Thymus (tissue), 11 donors: ENCODE results near the gene POT1. TPM values are rescaled to one million over a fixed set of nuclear protein-coding genes. Genes with fewer than 3 reads are reported as not detected.
A peak's percentile ranks its signal among the peaks of the same experiment; 100 is the strongest.

Experiments used
- DNase-seq, 9 donors: peaks; one replicate each; pipeline ENCODE4 v3.0.0-alpha.2; 2013; ENCODE audit warnings: low spot score in 9 of 9, low read depth in 6 of 9, missing footprints in 1 of 9
- H3K27ac ChIP-seq, 2 donors: one replicate each; pipeline ENCODE4 v1.5.1; 2013; ENCODE audit warnings: control low read depth in 1 of 2, low read depth in 1 of 2, low read length in 1 of 2, mild to moderate bottlenecking in 1 of 2, moderate library complexity in 1 of 2
- H3K27me3 ChIP-seq, 2 donors: one replicate each; pipeline ENCODE4 v1.5.1; 2013; ENCODE audit warnings: low read length in 1 of 2; ENCODE audit not compliant: control insufficient read depth in 2 of 2, insufficient read depth in 1 of 2
- H3K36me3 ChIP-seq, 2 donors: one replicate each; pipeline ENCODE4 v1.5.1; 2013; ENCODE audit warnings: low read length in 1 of 2, mild to moderate bottlenecking in 1 of 2, moderate library complexity in 1 of 2; ENCODE audit not compliant: control insufficient read depth in 2 of 2, insufficient read depth in 2 of 2
- H3K4me1 ChIP-seq, 2 donors: one replicate each; pipeline ENCODE4 v1.5.1; 2013; ENCODE audit warnings: low read length in 2 of 2; ENCODE audit not compliant: control insufficient read depth in 2 of 2, insufficient read depth in 2 of 2
- H3K4me3 ChIP-seq, 2 donors: one replicate each; pipeline ENCODE4 v1.5.1; 2013; ENCODE audit warnings: low read length in 2 of 2, control low read depth in 1 of 2, mild to moderate bottlenecking in 1 of 2
- H3K9me3 ChIP-seq, 2 donors: one replicate each; pipeline ENCODE4 v1.5.1; 2013; ENCODE audit warnings: low read length in 1 of 2, mild to moderate bottlenecking in 1 of 2; ENCODE audit not compliant: control insufficient read depth in 2 of 2, insufficient read depth in 1 of 2
- WGBS: extraction: QIAGEN DNeasy Blood & Tissue Kit; methylation state at CpG from one replicate; pipeline ENCODE4 v1.1.7; 2013; 5-methylcytosine and 5-hydroxymethylcytosine counted together
- polyA plus RNA-seq: library from polyadenylated mRNA; stranded (reverse); fragments of 200-250 nt; gene quantifications from one replicate; pipeline ENCODE4 v1.2.3, GENCODE V29; 2013
- total RNA-seq: library from RNA; stranded (reverse); fragments of 120-200 nt; gene quantifications from one replicate; pipeline ENCODE4 v1.2.4, GENCODE V29; 2013
- donor health status: healthy.

Gene POT1
- total and polyA plus RNA-seq, 2 donors = 18.0 to 38.5 TPM

DNA sequence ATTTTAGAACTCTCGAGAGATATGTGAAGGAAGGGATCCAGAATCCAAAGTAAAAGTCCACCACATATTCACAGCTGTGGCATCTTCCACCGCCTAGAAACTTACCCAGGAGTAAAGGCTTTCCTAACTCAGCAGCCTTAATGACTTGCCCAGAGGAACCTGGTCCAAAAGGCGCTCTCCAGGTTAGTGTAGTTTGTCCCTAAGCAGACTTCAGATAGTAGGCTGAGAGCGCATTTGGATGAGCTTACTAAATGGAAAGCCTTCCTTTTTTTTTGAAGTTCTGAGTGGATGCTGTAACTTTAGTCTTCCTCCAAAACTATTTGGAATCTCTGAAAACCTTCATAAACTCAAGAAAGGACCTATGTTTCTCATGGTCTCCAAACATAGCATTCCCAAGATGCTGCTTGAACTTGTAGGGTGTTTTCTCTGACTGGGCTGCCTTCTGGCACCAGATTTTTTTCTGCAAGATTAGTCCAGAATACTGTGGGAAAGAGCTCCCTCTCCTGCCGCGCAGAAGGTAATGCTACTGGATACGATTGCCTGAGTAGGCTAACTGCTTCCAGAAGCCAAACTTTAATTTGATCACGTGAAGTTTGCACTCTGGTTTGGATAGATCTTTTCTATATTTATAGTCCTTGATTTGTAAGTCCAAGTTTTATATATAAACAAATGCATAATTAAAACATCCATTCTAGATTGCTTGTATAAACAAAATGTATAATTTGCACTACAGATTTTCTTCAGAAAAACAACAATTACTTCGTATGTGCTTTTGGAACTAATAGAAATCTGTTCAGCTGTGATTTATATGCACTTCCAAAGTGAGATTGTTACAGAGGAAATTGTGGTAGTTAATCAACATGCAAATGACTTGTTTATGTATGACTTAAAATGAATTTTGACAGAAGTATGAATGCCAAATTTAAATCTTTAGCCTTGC lies 144.5 kb downstream of the POT1 start:
- DNase-seq = peak in 2 of 9 donors; percentile 13 to 21
- Histone ChIP-seq H3K4me3 (no peak overlapping the region), H3K36me3 (no peaks in the 10 kb centered on the region), H3K4me1 (no peaks in the 10 kb centered on the region), H3K27me3 (no peaks in the 10 kb centered on the region), H3K9me3 (no peaks in the 10 kb centered on the region), H3K27ac (no peak overlapping the region)
- WGBS = 53% methylated on average over 9 of the region's 9 CpGs

DNA sequence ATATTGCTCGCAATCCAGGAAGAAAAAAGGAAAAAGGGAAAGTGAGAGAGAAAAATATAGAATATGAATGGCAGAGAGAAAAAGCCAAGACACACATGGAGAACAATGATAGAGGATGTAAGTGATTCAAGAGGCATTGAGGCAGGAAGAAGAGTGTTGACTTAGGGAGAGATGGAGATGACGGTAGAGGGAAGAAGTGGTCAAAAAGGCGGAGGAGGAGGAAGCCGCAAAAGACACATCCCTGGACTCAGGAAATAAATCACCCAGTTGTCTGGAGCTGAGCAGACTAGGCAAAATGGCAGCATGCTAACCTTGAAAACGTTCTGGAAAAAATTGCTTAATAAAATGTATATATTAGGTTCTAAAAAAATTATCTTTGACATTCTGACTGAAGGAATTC lies 146.4 kb downstream of the POT1 start:
- Histone ChIP-seq H3K4me1 (no peaks in the 10 kb centered on the region), H3K36me3 (no peaks in the 10 kb centered on the region), H3K27ac (no peak overlapping the region), H3K4me3 (no peak overlapping the region), H3K9me3 (no peaks in the 10 kb centered on the region), H3K27me3 (no peaks in the 10 kb centered on the region)
- 85% methylated on average over 5 of the region's 5 CpGs for WGBS
- DNase-seq = no peak

DNA sequence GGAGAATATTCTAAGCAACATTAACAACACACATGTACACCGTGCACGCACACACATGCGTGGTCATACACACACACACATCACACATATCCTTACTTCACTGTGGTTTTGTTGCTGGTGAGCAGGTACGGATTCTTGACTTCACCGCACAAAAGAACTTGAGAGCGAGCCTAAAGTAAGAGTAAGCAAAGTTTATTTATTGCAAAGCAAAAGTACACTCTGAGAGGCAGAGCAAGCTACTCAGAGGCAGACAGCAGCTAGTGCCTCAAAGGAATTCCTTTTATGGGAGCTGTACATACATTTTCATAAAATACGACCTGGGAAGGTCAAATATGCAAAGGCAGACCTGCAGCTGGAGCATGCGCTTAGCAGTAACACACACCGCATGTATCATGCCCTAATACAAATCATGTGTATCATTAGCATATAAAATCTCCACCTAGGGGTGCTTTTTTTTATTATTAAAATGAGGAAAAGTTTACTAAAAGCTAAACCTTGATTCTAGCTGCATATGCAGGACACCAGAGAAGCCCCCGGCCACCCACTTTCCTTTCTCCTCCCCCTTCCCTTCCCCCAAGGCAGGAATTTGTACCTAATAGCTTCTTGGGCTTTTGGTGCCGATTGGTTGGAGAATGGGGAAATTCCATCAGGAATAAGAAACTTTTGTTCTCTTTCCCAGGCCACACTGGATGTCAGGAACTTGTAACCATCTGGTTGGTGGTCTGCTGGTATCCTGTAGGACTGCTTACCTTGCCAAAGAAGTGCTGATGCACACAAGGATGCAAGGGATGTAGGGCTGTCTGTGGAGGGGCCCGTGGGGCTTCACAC lies 147.5 kb downstream of the POT1 start:
- no peaks in the 10 kb centered on the region for H3K9me3 ChIP-seq
- H3K27me3 ChIP-seq = no peaks in the 10 kb centered on the region
- H3K27ac ChIP-seq = no peak overlapping the region
- no peak for DNase-seq
- no peak overlapping the region for H3K4me3 ChIP-seq
- WGBS = 95% methylated on average over 12 of the region's 12 CpGs
- no peaks in the 10 kb centered on the region for H3K36me3 ChIP-seq
- H3K4me1 ChIP-seq = no peaks in the 10 kb centered on the region

DNA sequence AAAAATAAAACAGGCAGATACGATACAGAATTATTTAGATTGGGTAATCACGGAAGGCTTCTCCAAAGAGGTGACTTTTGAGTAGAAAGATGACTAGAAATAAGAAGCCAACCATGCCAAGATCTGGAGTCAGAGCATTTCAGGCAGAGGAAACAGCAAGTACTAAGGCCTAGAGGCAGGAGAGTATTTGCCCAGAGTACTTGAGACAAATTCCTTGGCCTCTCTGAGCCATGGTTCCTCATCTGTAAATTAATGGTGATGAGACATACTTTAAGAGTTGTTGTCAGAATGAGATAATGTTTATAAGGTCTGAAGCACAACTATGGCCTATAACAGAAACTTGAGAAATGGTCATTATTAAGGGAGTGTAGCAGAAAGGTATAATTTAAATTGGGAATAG lies 148.2 kb downstream of the POT1 start:
- Histone ChIP-seq H3K9me3 (no peaks in the 10 kb centered on the region), H3K4me3 (no peak overlapping the region), H3K27ac (no peak overlapping the region), H3K36me3 (no peaks in the 10 kb centered on the region), H3K4me1 (no peaks in the 10 kb centered on the region), H3K27me3 (no peaks in the 10 kb centered on the region)
- no peak for DNase-seq
- WGBS = 96% methylated on average over 2 of the region's 2 CpGs

DNA sequence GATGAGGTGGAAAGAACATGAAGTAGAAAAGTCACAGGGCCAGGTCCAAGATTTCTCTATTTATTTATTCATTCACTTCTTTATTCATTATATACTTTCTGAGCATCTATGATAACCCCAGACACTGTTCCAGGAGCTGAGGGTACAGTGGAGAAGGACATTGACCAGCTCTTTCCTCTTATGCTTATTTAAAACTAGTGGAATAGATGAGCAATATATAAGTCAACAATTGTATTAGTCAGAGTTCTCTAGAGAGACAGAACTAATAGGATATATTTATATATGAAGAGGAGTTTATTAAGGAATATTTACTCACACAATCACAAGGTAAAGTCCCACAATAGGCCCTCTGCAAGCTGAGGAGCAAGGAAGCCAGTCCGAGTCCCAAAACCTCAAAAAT lies 149.0 kb downstream of the POT1 start:
- Histone ChIP-seq H3K36me3 (no peaks in the 10 kb centered on the region), H3K9me3 (no peaks in the 10 kb centered on the region), H3K4me3 (no peak overlapping the region), H3K27ac (no peak overlapping the region), H3K4me1 (no peaks in the 10 kb centered on the region), H3K27me3 (no peaks in the 10 kb centered on the region)
- no peak for DNase-seq
- WGBS = 79% methylated on average over 1 of the region's 1 CpG

DNA sequence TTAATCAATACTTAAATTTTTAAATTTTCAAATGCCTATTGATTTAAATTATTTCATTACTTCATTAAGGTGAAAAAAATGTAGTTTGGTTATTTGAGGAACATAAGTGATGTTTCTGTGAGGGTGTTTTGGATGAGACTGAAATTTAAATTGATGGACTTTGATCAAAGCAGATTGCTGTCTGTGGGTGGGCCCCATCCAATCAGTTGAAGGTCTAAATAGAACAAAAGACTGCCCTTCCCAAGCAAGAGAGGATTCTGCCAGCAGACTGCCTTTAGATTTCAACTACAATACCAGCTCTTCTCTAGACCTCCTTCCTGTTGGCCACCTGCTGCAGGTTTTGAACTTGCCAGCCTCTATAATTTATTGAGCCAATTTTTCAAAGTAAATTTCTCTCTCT lies 149.6 kb downstream of the POT1 start:
- DNase-seq = no peak
- Histone ChIP-seq H3K27me3 (no peaks in the 10 kb centered on the region), H3K9me3 (no peaks in the 10 kb centered on the region), H3K4me1 (no peaks in the 10 kb centered on the region), H3K27ac (no peak overlapping the region), H3K36me3 (no peaks in the 10 kb centered on the region), H3K4me3 (no peak overlapping the region)

DNA sequence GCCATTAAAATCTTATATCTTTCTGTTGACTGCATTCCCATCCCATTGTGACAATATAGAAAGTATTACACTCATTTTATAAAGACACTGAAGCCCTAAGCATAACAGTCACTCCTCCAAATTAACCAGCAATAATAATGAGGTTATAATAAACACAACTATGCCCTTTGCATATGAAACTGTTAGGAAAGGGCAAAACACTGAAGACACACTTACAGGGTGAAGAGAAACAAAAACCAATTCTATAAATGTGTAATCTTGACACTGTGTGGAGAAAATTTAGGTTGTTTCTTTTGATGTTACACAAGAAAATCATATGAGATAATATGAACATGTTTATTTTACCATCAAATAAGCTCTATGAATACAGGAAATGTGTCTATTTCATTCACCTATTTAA lies 150.0 kb downstream of the POT1 start:
- Histone ChIP-seq H3K4me3 (no peak overlapping the region), H3K9me3 (no peaks in the 10 kb centered on the region), H3K4me1 (no peaks in the 10 kb centered on the region), H3K36me3 (no peaks in the 10 kb centered on the region), H3K27me3 (no peaks in the 10 kb centered on the region), H3K27ac (no peak overlapping the region)
- DNase-seq = no peak

DNA sequence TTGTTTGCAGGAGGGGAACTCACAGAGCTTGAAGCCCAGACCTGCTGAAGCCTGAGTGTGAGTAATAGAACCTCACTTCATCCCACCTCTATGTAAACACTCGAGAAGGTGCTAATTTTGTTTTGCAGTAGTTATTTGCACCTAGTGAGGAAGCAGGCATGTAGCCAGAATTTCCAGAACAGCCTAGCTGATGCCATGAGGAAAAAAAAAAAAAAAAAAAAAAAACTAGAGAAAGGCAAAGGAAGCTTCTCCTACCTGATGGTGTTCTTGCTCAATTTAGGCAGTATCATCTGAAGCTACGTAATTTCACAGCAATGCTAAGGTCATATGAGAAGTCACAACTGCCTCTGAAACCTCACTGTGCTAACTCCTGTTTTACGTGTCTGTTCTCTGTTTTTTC lies 150.4 kb downstream of the POT1 start:
- Histone ChIP-seq H3K4me3 (no peak overlapping the region), H3K4me1 (no peaks in the 10 kb centered on the region), H3K36me3 (no peaks in the 10 kb centered on the region), H3K27ac (no peak overlapping the region), H3K9me3 (no peaks in the 10 kb centered on the region), H3K27me3 (no peaks in the 10 kb centered on the region)
- WGBS = 85% methylated on average over 3 of the region's 3 CpGs
- DNase-seq = no peak

DNA sequence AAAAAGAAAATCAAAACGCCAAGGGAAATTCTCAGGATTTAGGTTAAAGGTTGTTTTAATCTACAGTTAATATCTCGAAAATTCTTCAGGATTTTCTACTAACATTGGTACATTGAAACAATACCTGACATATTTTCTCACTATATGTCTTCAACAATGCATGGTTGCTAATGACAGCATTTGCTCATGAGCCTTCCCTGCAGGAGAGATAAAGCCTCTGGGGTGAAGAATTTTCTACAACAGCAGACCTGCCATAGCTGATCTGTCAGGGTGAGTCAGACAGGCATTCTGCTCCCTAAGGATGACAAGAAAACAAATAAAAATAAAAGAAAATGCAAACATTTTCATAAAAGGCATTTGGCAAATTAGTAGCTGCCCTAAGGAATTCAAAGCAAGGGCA lies 152.4 kb downstream of the POT1 start:
- 87% methylated on average over 2 of the region's 2 CpGs for WGBS
- Histone ChIP-seq H3K4me1 (no peaks in the 10 kb centered on the region), H3K4me3 (no peak overlapping the region), H3K27me3 (no peaks in the 10 kb centered on the region), H3K9me3 (no peaks in the 10 kb centered on the region), H3K27ac (no peak overlapping the region), H3K36me3 (no peaks in the 10 kb centered on the region)
- no peak for DNase-seq
